AG10803 (cell line): ENCODE measurements around the gene STX12.
"Not testable (repeated sequence)": the region's sequence is repeated elsewhere in the genome, so short reads cannot be mapped to it uniquely, and the experiment has no call there.

ENCODE experiments used
- DNase-seq: peaks from one replicate; pipeline ENCODE4 v3.0.0; 2010; ENCODE audit warnings: low read depth
- H3K4me3 ChIP-seq: 2 replicates; pipeline ENCODE4 v1.5.1; 2011; ENCODE audit warnings: mild to moderate bottlenecking, low read length, control low read depth
- TF ChIP-seq, protein P1 (sequence below): conservative IDR thresholded peaks from 2 replicates; pipeline ENCODE4 v1.5.1; 2011; ENCODE audit warnings: mild to moderate bottlenecking, low read length, control low read depth, inconsistent platforms

Gene STX12

DNA sequence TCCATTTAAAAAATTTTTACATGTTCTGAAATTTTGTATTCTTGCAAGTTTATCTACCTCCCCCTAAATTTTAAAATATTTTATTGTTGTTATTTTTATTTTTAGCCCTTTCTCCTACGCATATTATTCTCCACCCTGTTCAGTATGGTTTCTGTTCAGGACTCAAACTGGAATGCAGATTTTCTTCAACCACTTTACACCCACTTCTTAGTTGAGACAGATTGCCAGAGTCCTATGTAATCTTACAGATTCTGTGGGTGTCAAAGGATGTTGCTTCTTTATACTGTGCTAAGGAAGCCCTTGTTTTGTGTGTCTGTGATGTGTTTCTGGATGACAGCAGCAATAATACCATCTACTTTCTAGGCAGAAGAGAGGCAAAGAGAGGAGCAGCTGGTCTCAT is 36.9 kb downstream of the STX12 start:
- no peak for DNase-seq
- TF ChIP-seq, protein P1, sequence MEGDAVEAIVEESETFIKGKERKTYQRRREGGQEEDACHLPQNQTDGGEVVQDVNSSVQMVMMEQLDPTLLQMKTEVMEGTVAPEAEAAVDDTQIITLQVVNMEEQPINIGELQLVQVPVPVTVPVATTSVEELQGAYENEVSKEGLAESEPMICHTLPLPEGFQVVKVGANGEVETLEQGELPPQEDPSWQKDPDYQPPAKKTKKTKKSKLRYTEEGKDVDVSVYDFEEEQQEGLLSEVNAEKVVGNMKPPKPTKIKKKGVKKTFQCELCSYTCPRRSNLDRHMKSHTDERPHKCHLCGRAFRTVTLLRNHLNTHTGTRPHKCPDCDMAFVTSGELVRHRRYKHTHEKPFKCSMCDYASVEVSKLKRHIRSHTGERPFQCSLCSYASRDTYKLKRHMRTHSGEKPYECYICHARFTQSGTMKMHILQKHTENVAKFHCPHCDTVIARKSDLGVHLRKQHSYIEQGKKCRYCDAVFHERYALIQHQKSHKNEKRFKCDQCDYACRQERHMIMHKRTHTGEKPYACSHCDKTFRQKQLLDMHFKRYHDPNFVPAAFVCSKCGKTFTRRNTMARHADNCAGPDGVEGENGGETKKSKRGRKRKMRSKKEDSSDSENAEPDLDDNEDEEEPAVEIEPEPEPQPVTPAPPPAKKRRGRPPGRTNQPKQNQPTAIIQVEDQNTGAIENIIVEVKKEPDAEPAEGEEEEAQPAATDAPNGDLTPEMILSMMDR, result no peak
- no peak overlapping the region for H3K4me3 ChIP-seq

DNA sequence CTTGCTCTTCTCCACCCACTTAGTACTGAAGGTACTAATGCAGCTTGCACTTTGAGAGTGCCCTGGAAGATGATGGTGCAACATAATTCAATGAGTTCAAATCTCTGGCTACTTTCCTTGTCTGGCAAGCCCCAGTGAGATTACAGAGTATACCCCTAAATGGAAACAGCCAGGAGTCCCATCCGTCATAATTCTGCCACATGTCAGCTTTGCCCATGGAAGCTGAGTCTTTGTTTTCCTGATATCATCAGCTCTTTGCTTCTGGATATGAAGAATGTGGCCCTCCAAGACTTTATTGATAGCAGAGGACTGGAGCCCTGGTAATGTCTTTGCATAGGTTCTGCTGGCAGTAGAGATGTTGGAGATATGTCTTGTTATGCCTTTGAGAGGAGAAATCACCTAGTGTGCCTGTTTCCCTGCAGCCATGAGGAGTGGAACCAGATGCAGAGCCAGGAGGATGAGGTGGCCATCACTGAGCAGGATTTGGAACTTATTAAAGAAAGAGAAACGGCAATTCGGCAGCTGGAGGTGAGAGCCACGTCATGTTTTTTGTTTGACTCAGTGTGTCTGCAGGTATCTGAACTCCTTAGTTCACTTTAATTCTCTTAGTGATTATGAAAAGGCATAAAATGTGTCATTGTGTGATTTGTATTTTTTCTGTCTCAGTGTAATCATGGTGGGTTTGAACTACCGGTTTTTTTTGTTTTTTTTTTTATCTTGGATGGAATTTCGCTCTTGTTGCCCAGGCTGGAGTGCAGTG is 38.9 kb downstream of the STX12 start:
- DNase-seq, result no peak
- TF ChIP-seq, protein P1, result no peak
- H3K4me3 ChIP-seq, result no peak overlapping the region

DNA sequence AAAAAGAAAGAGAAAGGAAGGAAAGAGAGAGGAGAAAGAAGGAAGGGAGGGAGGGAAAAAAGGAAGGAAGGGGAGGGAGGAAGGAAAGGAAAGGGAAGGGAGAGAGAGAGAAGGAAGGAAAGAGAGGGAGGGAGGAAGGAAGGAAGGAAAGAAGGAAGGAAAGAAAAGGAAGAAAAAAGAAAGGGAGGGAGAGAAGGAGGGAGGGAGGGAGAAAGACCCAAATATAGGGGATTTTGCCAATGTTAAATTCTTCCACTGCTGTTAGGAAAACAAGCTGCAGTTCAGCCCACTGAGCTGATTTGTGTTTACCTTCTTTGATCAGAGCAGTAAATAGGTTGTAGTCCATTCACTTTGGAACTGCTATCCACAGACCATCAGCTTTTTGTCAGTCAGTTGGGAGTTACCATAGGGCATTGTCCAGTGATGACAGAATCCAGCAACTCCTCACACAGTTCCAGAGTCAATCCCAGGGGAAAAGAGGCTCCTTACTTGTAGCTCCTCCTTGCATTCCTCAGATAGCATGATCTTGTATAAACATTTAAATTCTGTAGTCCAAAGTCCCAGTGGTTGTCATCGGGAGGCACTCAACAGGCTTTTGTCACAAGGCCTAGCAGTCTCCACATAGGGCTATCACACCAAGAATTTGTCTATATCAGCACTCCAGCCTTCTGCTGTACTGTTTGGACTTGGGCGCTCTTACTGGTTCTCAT is 44.1 kb downstream of the STX12 start:
- no peak overlapping the region for H3K4me3 ChIP-seq
- peak; percentile 91 for DNase-seq
- TF ChIP-seq, protein P1, result no peak

DNA sequence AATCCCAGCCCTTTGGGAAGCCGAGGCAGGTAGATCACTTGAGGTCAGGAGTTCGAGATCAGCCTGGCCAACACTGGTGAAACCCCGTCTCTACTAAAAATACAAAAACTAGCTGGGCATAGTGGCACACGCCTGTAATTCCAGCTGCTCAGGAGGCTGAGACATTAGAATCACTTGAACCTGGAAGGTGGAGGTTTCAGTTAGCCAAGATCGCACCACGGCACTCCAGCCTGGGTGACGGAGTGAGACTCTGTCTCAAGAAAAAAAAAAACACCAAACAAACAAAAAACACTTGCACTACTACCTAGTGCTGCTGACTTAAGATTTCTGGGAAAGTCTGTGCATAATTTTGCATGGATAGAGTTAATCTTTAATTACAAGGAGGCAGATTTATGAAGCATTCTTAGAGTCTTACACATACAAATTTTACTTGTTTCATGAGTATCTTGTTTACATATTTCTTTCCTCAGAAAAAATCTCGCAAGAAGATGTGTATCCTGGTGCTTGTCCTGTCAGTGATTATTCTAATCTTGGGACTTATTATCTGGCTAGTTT is 48.8 kb downstream of the STX12 start:
- TF ChIP-seq, protein P1, result no peak
- DNase-seq, result peak; percentile 27
- no peak overlapping the region for H3K4me3 ChIP-seq

DNA sequence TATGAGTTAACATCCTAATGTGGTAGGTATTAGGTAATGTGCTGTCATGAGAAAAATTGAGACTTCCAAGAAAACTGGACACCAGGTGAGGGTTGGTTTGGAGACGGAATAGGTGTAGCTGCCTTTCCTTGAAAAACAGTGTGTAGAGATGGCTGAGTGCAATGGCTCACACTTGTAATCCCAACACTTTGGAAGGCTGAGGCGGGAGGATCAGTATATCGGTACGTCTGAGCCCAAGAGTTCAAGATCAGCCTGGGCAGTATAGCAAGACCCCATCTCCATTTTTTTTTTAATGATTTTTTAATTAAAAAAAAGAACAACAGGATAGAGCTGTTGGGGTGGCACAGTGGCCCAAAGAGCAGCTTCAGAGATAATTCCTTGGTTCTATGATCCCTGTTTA is 50.8 kb downstream of the STX12 start:
- H3K4me3 ChIP-seq, result no peak overlapping the region
- DNase-seq, result no peak
- TF ChIP-seq, protein P1, result no peak

DNA sequence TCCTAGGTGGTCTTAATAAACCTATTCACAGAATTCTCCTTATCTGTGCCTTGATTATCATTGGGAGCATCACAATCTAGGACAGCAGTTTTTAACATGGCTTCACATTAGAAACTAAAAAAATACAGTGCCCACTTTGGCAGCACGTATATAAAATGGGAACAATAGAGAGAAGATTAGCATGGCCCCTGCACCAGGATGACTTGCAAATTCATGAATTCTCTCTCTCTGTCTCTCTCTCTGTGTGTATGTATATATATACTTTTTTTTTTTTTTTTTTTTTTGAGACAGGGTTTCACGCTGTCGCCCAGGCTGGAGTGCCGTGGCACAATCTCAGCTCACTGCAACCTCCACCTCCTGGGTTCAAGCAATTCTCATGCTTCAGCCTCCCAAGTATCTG is 51.4 kb downstream of the STX12 start:
- TF ChIP-seq, protein P1, result no peak
- no peak for DNase-seq
- H3K4me3 ChIP-seq, result no peak overlapping the region

DNA sequence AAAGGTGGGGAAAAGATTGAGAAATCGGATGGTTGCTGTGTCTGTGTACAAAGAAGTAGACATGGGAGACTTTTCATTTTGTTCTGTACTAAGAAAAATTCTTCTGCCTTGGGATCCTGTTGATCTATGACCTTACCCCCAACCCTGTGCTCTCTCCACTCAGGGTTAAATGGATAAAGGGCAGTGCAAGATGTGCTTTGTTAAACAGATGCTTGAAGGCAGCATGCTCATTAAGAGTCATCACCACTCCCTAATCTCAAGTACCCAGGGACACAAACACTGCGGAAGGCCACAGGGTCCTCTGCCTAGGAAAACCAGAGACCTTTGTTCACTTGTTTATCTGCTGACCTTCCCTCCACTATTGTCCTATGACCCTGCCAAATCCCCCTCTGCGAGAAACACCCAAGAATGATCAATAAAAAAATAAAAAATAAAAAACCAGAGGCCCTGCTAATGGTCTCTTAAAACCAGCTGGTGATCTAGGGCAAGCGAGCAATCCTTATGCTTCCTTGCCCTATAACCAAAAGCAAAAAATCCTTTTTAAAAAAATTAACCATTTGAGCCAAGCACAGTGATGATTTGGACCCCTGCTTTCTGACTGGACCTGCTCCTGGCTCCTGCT is 56.4 kb downstream of the STX12 start:
- H3K4me3 ChIP-seq, DNase-seq: not testable (repeated sequence)
